ENCODE data around the gene RBCK1.

DNA sequence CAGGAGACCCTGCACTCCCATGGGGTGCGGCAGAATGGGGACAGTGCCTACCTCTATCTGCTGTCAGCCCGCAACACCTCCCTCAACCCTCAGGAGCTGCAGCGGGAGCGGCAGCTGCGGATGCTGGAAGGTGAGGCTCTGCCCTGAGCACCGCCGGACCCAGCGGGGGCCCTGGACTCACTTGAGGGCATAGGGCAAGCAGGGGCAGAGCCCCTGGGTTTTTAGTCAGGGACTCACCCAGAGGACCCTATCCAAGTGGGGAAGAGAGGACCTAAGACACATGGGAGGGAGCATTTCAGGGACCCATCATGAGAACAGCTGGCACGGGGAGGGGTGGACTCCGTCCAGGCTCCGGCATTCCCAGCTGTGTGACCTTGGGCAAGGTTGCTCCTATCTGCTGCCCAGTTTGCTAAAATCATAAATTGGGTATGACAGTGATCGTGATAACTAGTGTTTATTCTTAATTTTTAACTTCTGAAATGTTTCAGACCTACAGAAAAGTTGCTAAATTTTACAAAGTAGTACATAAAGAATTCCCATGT, 9.8 kb downstream of the RBCK1 start:
- TF ChIP-seq POLR2AphosphoS5 (IDR thresholded peaks at IDR 0.05) (no peak), POLR2A (IDR thresholded peaks at IDR 0.05) (no peak)
- TF ChIP-seq, protein P1, sequence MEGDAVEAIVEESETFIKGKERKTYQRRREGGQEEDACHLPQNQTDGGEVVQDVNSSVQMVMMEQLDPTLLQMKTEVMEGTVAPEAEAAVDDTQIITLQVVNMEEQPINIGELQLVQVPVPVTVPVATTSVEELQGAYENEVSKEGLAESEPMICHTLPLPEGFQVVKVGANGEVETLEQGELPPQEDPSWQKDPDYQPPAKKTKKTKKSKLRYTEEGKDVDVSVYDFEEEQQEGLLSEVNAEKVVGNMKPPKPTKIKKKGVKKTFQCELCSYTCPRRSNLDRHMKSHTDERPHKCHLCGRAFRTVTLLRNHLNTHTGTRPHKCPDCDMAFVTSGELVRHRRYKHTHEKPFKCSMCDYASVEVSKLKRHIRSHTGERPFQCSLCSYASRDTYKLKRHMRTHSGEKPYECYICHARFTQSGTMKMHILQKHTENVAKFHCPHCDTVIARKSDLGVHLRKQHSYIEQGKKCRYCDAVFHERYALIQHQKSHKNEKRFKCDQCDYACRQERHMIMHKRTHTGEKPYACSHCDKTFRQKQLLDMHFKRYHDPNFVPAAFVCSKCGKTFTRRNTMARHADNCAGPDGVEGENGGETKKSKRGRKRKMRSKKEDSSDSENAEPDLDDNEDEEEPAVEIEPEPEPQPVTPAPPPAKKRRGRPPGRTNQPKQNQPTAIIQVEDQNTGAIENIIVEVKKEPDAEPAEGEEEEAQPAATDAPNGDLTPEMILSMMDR (IDR thresholded peaks at IDR 0.05) = no peak
